Duodenal mucosa (tissue), 2 donors: ENCODE results near the gene RING1.

ENCODE experiments used
- H3K27ac ChIP-seq: one replicate; pipeline ENCODE4 v1.7.0; 2013; ENCODE audit warnings: low read depth, low read length
- H3K27me3 ChIP-seq, 2 donors: one replicate each; pipeline ENCODE4 v1.7.0; 2013; ENCODE audit warnings: low read length in 2 of 2, control low read depth in 1 of 2; ENCODE audit not compliant: insufficient read depth in 2 of 2, control insufficient read depth in 1 of 2
- H3K36me3 ChIP-seq, 2 donors: one replicate each; pipeline ENCODE4 v1.7.0; 2013; ENCODE audit warnings: low read length in 2 of 2, control low read depth in 1 of 2; ENCODE audit not compliant: insufficient read depth in 2 of 2, control insufficient read depth in 1 of 2
- H3K4me1 ChIP-seq, 2 donors: one replicate each; pipeline ENCODE4 v1.7.0; 2013; ENCODE audit warnings: low read length in 2 of 2, control low read depth in 1 of 2; ENCODE audit not compliant: insufficient read depth in 2 of 2, control insufficient read depth in 1 of 2
- H3K4me3 ChIP-seq, 2 donors: one replicate each; pipeline ENCODE4 v1.7.0; 2013; ENCODE audit warnings: low read length in 2 of 2, low read depth in 1 of 2
- H3K9ac ChIP-seq, 2 donors: one replicate each; pipeline ENCODE4 v1.7.0; 2013; ENCODE audit warnings: low read length in 2 of 2, low read depth in 1 of 2
- H3K9me3 ChIP-seq, 2 donors: one replicate each; pipeline ENCODE4 v1.7.0; 2013; ENCODE audit warnings: low read length in 2 of 2, control low read depth in 1 of 2; ENCODE audit not compliant: control insufficient read depth in 1 of 2

Gene RING1

DNA sequence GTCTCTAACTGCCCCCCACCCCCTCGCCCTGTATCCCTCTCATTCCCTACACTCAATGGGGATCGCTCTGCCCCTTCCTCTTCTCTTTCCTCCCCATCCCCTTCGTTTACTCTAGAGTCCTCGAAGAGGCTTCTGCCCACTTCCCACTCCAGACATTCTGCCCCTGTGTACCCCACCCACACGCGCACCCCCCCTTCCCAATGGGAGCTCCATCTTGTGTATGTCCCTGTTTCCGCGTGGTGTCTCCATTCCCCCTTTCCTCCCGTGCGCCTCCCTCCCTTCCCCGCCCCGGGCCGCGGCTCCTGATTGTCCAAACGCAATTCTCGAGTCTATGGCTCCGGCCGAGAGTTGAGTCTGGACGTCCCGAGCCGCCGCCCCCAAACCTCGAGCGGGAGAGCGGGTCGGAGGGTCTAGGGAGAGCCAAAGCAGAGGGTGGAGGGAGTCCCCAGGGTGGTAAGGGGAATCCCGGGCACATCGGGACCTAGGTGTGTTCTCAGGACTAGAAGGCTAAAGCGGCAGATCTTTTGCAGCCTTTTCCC lies 679 bp upstream of the RING1 start:
- Histone ChIP-seq H3K4me3 (peak overlapping the region; percentile 77 to 88), H3K27me3 (peaks cover 0 to 2% of the 10 kb centered on the region in 2 donors), H3K36me3 (peaks cover 14 to 24% of the 10 kb centered on the region in 2 donors), H3K27ac (peak overlapping the region; percentile 74), H3K9ac (peak overlapping the region; percentile 92 to 96), H3K9me3 (no peaks in the 10 kb centered on the region), H3K4me1 (peaks cover 32 to 35% of the 10 kb centered on the region in 2 donors)

GRCh38 chr6:33209856-33210255 lies 1.6 kb downstream of the RING1 start:
- H3K4me1 ChIP-seq = peaks cover 29 to 32% of the 10 kb centered on the region in 2 donors

DNA sequence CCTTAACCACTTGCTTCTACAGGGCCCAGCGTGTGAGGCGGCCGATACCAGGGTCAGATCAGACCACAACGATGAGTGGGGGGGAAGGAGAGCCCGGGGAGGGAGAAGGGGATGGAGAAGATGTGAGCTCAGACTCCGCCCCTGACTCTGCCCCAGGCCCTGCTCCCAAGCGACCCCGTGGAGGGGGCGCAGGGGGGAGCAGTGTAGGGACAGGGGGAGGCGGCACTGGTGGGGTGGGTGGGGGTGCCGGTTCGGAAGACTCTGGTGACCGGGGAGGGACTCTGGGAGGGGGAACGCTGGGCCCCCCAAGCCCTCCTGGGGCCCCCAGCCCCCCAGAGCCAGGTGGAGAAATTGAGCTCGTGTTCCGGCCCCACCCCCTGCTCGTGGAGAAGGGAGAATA lies 2.8 kb downstream of the RING1 start:
- Histone ChIP-seq H3K27me3 (peaks cover 11 to 23% of the 10 kb centered on the region in 2 donors), H3K4me1 (peaks cover 20 to 24% of the 10 kb centered on the region in 2 donors), H3K4me3 (no peak overlapping the region), H3K27ac (no peak overlapping the region), H3K9me3 (no peaks in the 10 kb centered on the region), H3K9ac (no peak overlapping the region), H3K36me3 (peaks cover 5 to 11% of the 10 kb centered on the region in 2 donors)

More at GRCh38 chr6:33209856-33210255, 1.6 kb downstream of the RING1 start:
- no peak overlapping the region for H3K27ac ChIP-seq
- no peak overlapping the region for H3K4me3 ChIP-seq
- H3K36me3 ChIP-seq = peaks cover 5 to 11% of the 10 kb centered on the region in 2 donors
- no peaks in the 10 kb centered on the region for H3K9me3 ChIP-seq
- no peak overlapping the region for H3K9ac ChIP-seq
- H3K27me3 ChIP-seq = peaks cover 11 to 23% of the 10 kb centered on the region in 2 donors

- Histone ChIP-seq H3K4me3 (no peak overlapping the region), H3K9ac (no peak overlapping the region), H3K4me1 (peaks cover 20 to 24% of the 10 kb centered on the region in 2 donors), H3K36me3 (peaks cover 5 to 11% of the 10 kb centered on the region in 2 donors), H3K27ac (no peak overlapping the region), H3K9me3 (no peaks in the 10 kb centered on the region), H3K27me3 (peaks cover 11 to 23% of the 10 kb centered on the region in 2 donors)
Measured at GRCh38 chr6:33211666-33212422, 3.5 kb downstream of the RING1 start.

GRCh38 chr6:33212857-33213165 lies 4.5 kb downstream of the RING1 start:
- no peak overlapping the region for H3K27ac ChIP-seq
- H3K9ac ChIP-seq = peak overlapping the region; percentile 50 to 51

DNA sequence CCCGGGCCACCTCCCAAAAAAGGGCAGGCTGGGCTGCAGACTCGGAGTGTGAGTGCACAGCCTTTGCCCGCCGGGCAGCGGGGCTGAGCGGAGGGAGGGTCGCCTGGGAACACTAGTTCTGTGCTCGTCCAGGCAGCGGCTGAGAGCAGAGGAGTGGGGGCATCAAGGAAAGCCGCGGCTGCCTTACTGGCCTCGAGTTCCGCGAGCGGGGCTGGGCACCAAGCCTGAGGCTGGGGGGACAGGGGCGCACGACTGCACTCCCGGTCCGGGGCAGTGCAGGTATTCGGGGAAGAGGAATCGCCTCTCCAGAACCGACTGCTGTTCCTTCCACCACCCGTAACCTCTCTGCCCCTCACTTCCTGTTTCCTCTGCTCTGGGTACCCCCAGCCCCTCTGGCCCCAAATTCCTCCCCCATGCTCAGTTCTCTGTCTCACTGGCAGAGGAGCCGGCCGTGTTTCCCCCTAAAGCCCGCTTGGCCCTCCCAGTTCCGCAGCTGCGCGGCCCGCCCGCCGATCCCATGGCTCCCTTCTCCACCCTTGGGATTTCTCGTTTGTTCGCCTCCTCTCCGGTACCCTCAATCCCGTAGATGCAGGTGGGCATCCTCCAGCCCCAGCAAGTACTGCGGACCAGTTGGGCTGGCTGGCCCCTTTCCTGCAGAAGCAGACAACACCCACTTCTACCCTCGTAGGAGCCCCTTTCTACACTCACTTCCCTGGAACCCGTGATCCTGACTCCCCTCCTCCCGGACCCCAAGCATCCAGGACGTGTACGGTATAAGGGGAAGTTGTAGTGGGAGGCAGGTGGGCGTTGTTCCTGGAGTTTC lies 5.1 kb downstream of the RING1 start:
- Histone ChIP-seq H3K9me3 (no peaks in the 10 kb centered on the region), H3K36me3 (peaks cover 5 to 11% of the 10 kb centered on the region in 2 donors), H3K27ac (no peak overlapping the region), H3K9ac (peak overlapping the region; percentile 50 to 51), H3K4me3 (peak overlapping the region; percentile 37 to 68), H3K4me1 (peaks cover 15 to 24% of the 10 kb centered on the region in 2 donors), H3K27me3 (peaks cover 11 to 28% of the 10 kb centered on the region in 2 donors)

More at GRCh38 chr6:33212857-33213165, 4.5 kb downstream of the RING1 start:
- Histone ChIP-seq H3K27me3 (peaks cover 11 to 23% of the 10 kb centered on the region in 2 donors), H3K4me3 (peak overlapping the region; percentile 37 to 68), H3K36me3 (peaks cover 5 to 11% of the 10 kb centered on the region in 2 donors), H3K4me1 (peaks cover 15 to 24% of the 10 kb centered on the region in 2 donors), H3K9me3 (no peaks in the 10 kb centered on the region)

GRCh38 chr6:33213989-33214335 lies 5.7 kb downstream of the RING1 start:
- Histone ChIP-seq H3K4me3 (peak overlapping the region; percentile 37 to 68), H3K4me1 (peaks cover 15 to 21% of the 10 kb centered on the region in 2 donors), H3K9ac (peak overlapping the region in 1 of 2 donors; percentile 51), H3K27ac (no peak overlapping the region), H3K9me3 (no peaks in the 10 kb centered on the region), H3K36me3 (peaks cover 5 to 11% of the 10 kb centered on the region in 2 donors), H3K27me3 (peaks cover 11 to 28% of the 10 kb centered on the region in 2 donors)

DNA sequence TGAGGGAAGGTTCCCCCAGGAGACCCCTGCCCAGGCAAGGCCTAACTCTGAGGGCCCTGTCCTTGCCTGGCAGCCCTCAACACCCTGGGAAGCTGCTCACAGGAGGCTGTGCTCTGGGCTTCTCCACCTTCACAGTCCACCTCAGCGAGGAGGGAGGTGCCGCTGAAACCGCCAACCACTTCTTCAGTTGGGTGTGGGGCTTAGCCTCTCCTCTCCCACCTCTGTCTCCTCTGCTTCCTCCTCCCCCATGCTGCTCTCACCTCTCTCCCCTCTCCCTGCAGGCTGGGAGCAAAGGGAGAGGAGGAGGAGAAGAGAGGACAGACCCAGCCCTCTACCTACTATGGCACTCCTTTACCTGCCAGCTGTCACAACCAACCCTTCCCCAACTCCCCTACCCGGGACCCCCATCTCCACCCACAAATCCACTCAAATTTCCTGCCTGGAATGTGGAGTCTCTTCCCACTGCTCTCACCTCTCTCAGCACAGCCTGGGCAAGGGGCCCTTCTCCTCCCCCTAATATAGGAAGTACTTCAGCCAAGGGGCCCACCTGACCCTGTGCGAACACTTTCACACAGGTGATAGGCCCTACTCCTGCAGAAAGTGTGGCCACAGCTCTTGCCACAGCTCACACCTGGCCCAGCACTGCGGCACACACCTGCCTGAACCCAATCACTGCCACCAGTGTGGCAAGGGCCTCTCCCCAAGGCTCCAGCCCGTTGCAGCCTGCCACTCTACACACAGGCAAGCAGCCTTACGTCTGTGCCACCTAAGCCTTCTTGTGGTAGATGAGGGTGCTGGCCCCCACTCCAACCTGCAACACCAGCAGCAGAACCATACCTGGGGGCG lies 7.2 kb downstream of the RING1 start:
- H3K9ac ChIP-seq = no peak overlapping the region
- no peak overlapping the region for H3K27ac ChIP-seq
- H3K9me3 ChIP-seq = no peaks in the 10 kb centered on the region
- peaks cover 11 to 28% of the 10 kb centered on the region in 2 donors for H3K27me3 ChIP-seq
- no peak overlapping the region for H3K4me3 ChIP-seq
- peaks cover 15 to 19% of the 10 kb centered on the region in 2 donors for H3K4me1 ChIP-seq
- H3K36me3 ChIP-seq = peaks cover 0 to 5% of the 10 kb centered on the region in 2 donors

DNA sequence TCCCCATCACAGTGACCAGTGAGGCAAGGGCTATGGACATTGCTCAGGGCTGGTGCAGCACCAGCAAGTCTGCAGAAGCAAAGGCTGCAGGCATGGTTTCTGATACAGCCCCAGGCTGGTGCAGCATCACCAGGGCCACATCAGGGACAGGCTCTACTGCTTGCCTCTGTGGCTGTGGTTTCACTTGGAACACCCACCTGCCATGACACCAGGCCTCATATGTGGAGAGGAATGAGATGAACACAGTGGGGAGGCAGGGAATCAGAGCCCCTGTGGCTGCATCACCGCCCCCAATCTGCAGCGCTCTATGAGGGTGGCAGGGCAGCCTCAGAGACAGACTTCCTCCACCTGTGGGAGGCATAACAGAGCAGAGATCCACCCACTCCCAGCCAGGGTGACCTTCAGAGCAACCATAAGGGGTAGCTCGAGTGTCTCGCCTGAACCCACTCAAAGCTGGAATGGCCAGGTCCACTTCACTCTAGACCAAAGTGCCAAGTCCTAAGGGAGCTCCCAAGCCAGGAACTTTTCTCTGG lies 7.9 kb downstream of the RING1 start:
- Histone ChIP-seq H3K36me3 (no peaks in the 10 kb centered on the region), H3K4me3 (no peak overlapping the region), H3K27ac (no peak overlapping the region), H3K9me3 (no peaks in the 10 kb centered on the region), H3K27me3 (peaks cover 11 to 28% of the 10 kb centered on the region in 2 donors), H3K4me1 (peaks cover 15 to 19% of the 10 kb centered on the region in 2 donors), H3K9ac (no peak overlapping the region)
